GM19452 (cell line): Measurements from ENCODE around the gene CRTC3.

ENCODE experiments used
- ATAC-seq: cut with Tn5 transposase; IDR thresholded peaks from one replicate; pipeline ENCODE4 v1.9.1; 2021; ENCODE audit not compliant: unreplicated experiment

CRTC3 gene

GRCh38 chr15:90593499-90594158 is 63.9 kb downstream of the CRTC3 start:
- no peak for ATAC-seq

GRCh38 chr15:90594301-90594738 is 64.6 kb downstream of the CRTC3 start:
- ATAC-seq = peak; percentile 24

- peak; percentile 17 for ATAC-seq
These were observed 66.0 kb downstream of the CRTC3 start for GRCh38 chr15:90595763-90596155.

DNA sequence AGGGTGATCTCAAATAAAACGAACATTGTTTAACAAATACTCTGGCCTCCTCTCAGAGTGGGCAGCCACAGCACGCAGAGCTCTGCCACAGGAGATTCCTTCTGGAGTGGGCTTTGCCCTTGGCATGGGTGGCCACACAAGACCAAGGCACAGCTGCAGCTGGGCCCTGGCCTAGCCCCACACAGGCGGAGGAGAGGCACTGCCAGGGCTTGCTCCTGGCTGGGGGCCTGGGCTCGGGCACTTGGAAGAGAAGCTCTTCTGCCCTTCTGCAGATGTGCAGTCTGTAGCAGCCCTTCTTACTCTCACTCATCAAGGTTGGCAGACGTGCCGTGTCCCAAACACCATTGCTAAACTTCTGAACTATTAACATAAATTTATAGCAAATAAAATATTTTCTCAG is 67.2 kb downstream of the CRTC3 start:
- ATAC-seq = no peak

GRCh38 chr15:90597577-90597976 is 67.9 kb downstream of the CRTC3 start:
- ATAC-seq = peak; percentile 44

DNA sequence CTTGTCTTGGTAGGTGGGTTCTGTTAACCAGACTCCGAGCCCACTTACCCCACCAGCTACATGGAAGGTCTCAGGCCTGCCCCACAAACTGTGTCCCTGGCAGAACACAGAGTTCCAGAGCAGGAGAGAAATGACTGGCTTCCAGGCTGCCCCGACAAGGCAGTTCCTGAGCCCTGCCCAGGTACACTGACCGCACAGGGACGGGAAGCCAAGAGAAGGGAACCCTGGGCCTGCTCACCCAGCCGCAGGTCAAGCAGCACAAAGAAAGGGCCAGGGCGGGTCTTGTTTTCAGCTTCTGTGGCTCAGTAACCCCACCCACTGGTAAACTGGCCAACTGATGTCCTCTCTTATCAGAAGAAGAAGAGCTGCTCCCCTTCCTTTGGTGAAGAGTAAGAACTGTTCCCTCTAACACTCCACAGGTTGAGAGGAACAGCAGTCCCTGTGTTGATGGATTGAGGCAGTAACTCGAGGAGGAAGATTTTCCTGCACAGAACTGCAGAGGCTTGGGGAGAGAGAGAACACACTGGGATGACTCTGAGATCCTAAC is 68.4 kb downstream of the CRTC3 start:
- peak; percentile 37 for ATAC-seq

DNA sequence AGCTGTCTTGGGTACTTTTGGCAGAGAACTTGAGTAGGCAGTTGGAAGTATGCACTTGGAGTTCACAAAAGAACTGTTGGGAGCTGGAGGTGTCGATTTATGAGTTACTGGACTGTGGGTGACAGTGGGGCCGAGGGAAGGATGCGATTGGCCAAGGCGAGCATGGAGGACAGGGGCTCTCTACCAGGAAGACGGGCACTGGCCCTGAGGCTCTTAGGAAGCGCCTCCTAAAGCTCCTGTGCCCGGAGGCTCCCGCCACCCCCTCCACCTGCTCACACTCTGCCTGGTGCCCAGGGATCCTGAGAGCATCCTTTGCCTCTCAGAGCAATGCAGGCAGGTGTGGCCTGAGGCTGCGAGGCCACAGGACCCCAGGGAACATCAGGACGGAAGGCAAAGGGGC is 69.0 kb downstream of the CRTC3 start:
- ATAC-seq = no peak

GRCh38 chr15:90599116-90599515 is 69.4 kb downstream of the CRTC3 start:
- ATAC-seq = no peak

DNA sequence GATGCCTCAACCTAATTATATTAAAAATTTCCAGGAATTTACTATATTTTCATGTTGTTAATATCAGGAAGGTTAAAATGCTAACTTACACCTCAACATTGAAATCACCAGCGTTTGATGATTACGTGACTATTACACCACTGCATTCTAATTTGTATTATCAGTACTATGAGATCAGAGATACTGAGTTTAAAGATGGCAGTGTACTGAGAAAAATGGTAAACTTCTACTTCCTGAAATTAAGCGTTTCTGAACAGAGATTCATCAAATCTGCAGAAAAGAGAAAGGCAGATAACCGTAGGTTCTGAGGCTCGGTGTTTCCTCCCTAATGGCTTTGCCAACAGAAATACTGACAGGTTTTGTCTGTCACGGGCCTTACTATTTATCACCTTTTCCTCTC is 69.9 kb downstream of the CRTC3 start:
- no peak for ATAC-seq

GRCh38 chr15:90600954-90601353 is 71.2 kb downstream of the CRTC3 start:
- no peak for ATAC-seq

- no peak for ATAC-seq
These were observed 74.2 kb downstream of the CRTC3 start for GRCh38 chr15:90603893-90604292.

- no peak for ATAC-seq
These were observed 76.9 kb downstream of the CRTC3 start for GRCh38 chr15:90606641-90607040.

DNA sequence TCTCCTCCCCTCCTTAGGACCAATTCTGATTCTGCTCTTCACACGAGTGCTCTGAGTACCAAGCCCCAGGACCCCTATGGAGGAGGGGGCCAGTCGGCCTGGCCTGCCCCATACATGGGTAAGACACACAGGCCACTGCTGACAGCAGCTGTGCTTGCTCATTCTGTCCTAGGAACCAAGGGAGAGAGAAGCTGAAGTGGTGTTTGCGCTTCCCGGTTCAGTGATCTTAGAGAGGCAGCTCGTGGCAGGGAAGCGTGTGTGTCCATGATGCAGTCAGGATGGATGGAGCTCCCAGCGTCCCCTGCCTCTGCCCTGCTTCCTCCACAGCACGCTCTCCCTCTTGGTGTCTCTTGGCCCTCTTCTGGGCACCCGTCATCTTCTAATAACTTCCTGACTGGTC is 77.6 kb downstream of the CRTC3 start:
- ATAC-seq = no peak

- no peak for ATAC-seq
These were observed 79.8 kb downstream of the CRTC3 start for GRCh38 chr15:90609242-90610180.

DNA sequence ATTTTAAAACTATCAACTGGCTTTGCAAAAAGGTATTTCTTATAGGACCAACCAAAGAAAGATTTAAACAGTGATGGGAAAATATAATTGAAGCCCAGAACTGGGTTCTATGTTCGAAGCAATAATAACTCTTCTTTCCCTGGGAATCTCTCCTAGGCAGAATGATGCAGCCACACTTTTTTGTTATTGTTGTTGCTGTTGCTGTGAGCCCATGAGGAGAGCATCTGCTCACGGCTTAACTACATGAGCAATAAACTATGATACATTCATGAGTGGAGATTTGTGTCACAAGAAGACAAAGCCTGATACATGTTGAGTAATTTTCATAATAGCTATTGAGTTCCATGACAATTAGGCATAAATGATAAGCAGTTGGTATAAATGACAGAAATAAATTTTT is 80.5 kb downstream of the CRTC3 start:
- ATAC-seq = no peak

GRCh38 chr15:90611157-90611556 is 81.4 kb downstream of the CRTC3 start:
- no peak for ATAC-seq

DNA sequence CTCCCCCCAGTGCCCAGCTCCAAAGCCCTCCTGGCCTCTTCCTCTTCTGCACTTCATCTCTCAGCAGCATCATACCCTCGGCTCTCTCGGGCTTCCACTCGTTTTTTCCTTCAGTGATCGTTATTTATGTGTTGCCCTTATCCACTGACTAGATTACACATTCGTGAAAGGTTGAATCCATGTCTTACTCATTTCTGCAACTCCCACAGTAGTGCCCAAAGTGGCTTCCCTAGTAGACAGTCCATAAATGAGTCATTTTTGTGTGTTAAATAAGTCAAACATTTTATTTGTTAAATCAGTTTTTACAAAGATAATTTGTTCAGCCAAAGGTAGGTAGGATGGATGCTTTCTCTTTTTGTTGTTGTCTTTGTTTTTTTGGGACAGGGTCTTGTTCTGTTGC is 87.4 kb downstream of the CRTC3 start:
- no peak for ATAC-seq

- no peak for ATAC-seq
These were observed 88.0 kb downstream of the CRTC3 start for GRCh38 chr15:90617668-90618097.

DNA sequence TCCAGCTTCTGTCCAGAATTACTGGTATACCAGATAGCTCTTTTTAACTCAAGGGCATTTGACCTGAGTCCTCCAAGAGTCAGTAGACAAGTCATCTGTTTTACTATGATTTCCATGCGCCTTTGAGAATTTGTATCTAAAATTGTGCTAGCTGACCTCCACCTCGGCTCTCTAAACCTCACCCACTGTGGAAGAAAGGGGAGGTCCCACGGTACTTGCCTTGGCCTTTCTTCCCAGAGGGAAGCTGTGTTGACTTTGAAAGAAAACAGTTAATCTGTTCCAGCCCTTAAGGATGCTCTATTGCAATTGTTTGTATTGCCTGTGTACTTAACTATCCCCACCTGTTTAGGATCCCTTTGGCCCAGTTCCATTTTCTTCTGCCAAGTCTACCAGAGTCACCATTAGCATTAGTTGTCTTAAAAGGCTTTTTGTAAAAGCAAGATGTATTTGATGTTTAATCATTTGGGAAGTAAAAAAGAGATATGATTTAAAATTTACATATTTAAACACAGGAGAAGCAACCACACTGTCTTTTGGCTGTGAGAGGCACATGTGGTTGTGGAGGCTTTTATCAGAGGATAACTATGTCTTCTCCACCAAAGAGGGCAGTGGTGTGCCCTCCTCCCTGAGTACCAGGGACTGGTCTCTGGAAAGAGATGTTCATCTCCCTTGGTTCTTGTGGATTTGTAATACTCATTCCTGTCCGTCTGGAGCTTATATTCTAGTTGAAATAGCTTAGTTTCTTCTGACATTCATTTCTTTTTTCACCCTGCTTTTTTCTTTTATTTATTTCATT is 88.8 kb downstream of the CRTC3 start:
- no peak for ATAC-seq

- ATAC-seq = no peak
These were observed 89.7 kb downstream of the CRTC3 start for GRCh38 chr15:90619468-90619867.

DNA sequence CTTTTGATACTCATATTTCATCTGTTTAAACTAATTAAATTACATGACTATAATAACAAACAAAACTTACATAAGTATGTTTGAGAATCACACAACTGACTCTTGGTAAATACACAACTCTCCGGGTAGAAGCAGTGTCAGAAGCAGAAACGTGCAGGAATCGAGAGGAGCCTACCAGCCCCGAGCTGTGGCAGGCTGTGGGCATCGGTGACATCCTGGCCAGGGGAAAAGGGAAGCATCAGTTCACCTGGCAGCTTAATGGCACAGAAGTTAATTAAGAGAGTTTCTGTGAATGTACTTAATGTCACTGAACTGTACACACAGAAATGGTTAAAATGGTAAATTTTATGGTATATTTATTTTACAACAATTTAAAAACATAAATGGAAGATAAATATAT is 90.2 kb downstream of the CRTC3 start:
- ATAC-seq = no peak
